ENCODE data around the gene RAD21L1.

GRCh38 chr20:1209447-1210387, 16.1 kb upstream of the RAD21L1 start:
- TF ChIP-seq CTCF (IDR thresholded peaks at IDR 0.05) (peak; percentile 39), HES2 (IDR thresholded peaks at IDR 0.05) (no peak), NPAS2 (CRISPR knock-in tag; IDR thresholded peaks at IDR 0.05; ENCODE audit: borderline replicate concordance) (no peak), POLR2AphosphoS2 (conservative IDR thresholded peaks at IDR 0.05; ENCODE audit: low read length) (no peak), EP300 (IDR thresholded peaks at IDR 0.05) (no peak), MYC (IDR thresholded peaks at IDR 0.05; ENCODE audit: borderline replicate concordance, low read length) (no peak), MAX (IDR thresholded peaks at IDR 0.05) (no peak), KDM5A (IDR thresholded peaks at IDR 0.05) (no peak), BHLHE40 (IDR thresholded peaks at IDR 0.05; ENCODE audit: low read depth, low read length) (no peak), POLR2A (IDR thresholded peaks at IDR 0.05; ENCODE audit: low read length) (no peak), REST (IDR thresholded peaks at IDR 0.05) (no peak)
